22Rv1 (cell line): ENCODE measurements around the gene IFNB1.

Source experiments
- H3K27ac ChIP-seq: fragments of 450-650 bp; 2 replicates; pipeline ENCODE4 v1.5.1; 2017
- ZFX ChIP-seq: fragments of 450-650 bp; IDR thresholded peaks from 2 replicates; pipeline ENCODE4 v1.6.1; 2017; ENCODE audit warnings: antibody characterized with exemption, borderline replicate concordance
- TF ChIP-seq, protein P1 (sequence below): fragments of 450-650 bp; IDR thresholded peaks from 2 replicates; pipeline ENCODE4 v1.5.1; 2017; ENCODE audit warnings: mild to moderate bottlenecking

Gene IFNB1

DNA sequence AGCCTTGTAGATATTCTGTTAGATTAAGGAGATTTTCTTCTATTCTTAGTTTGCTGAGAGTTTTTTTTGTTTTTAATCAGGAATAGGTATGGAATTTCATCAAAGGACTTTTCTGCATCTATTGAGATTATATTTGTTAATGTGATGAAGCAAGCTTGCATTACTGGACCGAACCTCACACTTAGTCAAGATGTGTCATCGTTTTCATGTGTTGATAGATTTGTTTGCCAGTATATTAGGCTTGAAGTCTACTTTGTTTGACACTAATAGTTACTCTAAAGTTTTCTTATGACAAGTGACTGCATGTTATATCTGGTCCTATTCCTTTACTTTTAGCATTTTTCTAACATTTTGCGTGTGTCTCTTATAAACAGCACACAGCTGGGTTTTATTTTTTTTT is 33.9 kb downstream of the IFNB1 start:
- no peak overlapping the region for H3K27ac ChIP-seq
- TF ChIP-seq ZFX, result no peak
- TF ChIP-seq, protein P1, sequence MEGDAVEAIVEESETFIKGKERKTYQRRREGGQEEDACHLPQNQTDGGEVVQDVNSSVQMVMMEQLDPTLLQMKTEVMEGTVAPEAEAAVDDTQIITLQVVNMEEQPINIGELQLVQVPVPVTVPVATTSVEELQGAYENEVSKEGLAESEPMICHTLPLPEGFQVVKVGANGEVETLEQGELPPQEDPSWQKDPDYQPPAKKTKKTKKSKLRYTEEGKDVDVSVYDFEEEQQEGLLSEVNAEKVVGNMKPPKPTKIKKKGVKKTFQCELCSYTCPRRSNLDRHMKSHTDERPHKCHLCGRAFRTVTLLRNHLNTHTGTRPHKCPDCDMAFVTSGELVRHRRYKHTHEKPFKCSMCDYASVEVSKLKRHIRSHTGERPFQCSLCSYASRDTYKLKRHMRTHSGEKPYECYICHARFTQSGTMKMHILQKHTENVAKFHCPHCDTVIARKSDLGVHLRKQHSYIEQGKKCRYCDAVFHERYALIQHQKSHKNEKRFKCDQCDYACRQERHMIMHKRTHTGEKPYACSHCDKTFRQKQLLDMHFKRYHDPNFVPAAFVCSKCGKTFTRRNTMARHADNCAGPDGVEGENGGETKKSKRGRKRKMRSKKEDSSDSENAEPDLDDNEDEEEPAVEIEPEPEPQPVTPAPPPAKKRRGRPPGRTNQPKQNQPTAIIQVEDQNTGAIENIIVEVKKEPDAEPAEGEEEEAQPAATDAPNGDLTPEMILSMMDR, result no peak

DNA sequence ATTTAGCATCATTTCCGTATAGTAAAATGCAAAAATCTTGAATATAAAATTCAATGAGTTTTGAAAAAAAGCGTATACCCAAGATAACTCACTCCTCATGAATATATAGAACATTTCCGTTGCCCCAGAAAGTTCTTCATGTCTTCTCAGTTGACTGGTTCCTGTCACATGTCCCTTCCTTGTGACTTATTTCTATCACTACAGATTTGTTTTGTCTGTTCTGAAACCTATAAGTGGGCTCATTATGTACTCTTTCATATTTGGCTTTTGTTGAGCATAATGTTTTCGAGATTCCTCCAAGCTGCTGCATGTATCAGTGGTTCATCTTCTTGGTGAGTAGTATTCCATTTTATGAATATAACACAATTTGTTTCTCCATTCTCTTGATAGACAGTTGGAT is 35.3 kb downstream of the IFNB1 start:
- no peak for TF ChIP-seq ZFX
- TF ChIP-seq, protein P1, result no peak
- no peak overlapping the region for H3K27ac ChIP-seq

DNA sequence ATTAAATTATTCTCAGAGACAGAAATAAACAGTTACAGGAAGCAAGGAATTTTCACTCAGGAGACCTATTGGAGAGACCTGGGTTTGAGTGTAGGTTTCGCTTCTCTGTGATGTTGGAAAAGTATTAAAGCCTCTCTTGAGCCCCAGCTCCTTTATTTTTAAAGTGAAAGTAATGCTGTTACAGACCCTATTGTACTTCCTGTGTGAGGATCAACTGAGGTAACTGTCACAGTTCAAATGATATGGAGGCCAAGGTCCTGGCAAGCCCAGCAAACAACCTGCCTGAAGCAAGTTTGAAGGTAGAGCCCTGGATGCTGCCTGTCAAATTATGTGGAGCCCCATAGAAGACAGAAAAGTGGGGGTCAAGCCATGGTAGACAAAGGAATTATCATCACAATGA is 38.4 kb downstream of the IFNB1 start:
- TF ChIP-seq, protein P1, result no peak
- TF ChIP-seq ZFX, result no peak
- H3K27ac ChIP-seq, result no peak overlapping the region

DNA sequence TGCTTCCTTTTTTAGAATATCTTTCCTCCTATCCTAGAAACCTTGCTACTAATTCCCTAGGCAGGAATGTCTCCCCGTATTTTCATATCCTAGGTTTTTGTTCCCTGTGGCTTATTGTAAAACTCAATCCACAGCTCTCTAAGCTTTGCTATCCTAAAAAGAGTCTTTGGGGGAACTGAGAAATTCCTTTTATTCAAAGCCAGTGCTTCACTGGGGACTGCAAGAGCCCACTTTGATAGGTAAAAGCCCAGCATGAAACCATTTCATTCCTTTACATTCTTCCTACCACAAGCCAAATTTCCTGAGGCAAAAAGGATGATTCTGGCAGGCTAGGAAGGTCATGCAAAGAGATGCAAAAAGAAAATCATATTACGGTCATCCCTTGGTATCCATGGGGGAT is 40.5 kb downstream of the IFNB1 start:
- TF ChIP-seq ZFX, result no peak
- TF ChIP-seq, protein P1, result no peak
- H3K27ac ChIP-seq, result no peak overlapping the region

DNA sequence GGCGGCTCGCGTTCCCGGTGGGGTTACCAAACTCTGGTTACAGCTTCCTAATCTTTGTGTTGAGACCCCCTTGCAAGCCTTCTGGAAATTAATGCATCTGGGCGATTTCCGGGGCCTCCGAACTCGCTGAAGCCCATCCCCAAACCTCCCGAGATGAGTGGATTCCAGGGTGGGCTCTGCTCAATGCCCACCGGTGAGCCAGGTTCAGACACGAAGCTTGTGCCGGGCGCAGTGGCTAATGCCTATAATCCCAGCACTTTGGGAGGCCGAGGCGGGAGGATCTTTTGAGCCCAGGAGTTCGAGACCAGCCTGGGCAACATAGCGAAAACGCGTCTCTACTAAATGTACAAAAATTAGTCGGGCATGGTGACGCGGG is 45.9 kb downstream of the IFNB1 start:
- TF ChIP-seq ZFX, result no peak
- TF ChIP-seq, protein P1, result no peak
- no peak overlapping the region for H3K27ac ChIP-seq

DNA sequence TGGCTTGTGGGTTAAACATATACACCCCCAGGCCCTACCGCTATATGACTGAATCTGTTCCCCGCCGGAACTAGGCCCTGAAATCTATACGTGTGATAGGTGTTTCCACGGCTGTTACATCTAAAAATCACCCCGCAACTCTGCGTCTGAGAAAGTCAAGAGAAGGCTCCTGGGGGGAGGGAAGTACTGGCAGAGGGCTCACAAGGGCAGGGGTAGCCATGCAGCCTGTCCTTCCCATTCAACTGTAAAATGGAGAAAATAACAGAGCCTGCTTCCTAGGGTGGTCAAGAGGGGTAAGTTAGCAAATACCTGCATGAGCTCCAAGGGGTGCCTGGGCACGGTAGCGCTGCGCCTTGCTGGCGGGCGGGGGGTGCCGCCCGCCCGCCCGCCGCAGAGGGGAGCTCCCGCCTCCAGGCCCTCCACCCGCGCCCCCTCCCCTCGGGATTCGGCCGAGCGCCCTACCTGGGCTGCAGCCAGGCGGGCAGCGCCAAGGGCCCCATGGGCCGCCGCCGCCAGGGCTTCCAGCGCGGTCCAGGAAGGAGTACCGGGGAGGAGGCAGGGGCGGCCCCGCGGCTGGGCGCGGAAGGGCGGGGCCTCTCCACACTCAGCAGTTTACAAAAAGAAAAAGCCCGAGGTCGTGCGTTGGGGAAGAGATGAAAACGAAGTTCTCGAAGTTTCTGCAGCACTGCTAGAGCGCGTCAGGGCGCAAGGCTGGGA is 46.5 kb downstream of the IFNB1 start, which contains the start of gene HACD4:
Gene HACD4 (minus strand): TSS at position 550 of the 717 bp plus-strand sequence. CDS start 50 bp downstream, at position 500.
- TF ChIP-seq, protein P1, result no peak
- TF ChIP-seq ZFX, result no peak
- no peak within 1 kb of the TSS for H3K27ac ChIP-seq

DNA sequence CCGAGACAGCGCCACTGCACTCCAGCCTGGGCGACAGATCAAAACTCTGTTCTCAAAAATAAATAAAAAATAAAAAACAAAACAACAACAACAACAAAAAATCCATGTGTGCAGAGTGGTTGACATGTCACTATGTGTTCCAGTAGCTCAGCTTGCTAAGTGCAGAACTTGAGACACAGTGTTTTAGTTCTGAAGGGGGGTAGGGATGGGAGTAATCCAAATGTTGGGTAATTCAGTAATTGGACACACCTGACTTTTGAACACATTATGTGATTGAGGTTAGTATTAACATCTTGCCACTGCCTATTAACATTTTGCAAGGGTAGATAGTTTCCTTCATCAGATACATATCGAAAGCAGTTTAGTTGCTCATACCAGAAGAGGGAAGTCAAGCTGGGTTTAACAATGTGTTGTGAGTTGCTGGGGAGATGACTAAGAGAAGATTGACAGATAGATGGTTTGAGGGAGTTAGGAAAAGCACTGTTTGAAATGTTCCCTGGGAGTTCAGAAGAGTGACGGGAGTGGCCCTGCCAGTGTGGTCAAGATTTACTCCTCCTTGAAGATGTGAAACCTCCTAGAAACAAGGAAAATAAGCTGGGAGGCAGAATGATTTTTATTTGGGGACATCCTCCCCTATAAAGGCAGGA is 47.2 kb downstream of the IFNB1 start:
- no peak overlapping the region for H3K27ac ChIP-seq
- TF ChIP-seq ZFX, result no peak
- TF ChIP-seq, protein P1, result no peak
